NOMO-1 treated with DMSO at 0.1 percent for 48 hours (cell line): ENCODE measurements around the gene GLYATL3.

ENCODE experiments used
- DNase-seq: peaks from one replicate; lab custom pipeline; 2025; ENCODE audit not compliant: unreplicated experiment; lab: John Stamatoyannopoulos, UW

GLYATL3 gene

GRCh38 chr6:49513153-49513989, 13.6 kb downstream of the GLYATL3 start:
- no peak for DNase-seq

- no peak for DNase-seq
Measured at GRCh38 chr6:49514571-49515484, 15.1 kb downstream of the GLYATL3 start.

- no peak for DNase-seq
Measured at GRCh38 chr6:49515485-49516146, 15.9 kb downstream of the GLYATL3 start.

- no peak for DNase-seq
Measured at GRCh38 chr6:49516147-49516505, 16.4 kb downstream of the GLYATL3 start.

GRCh38 chr6:49517919-49518318, 18.2 kb downstream of the GLYATL3 start:
- DNase-seq: no peak

GRCh38 chr6:49519660-49520059, 19.9 kb downstream of the GLYATL3 start:
- DNase-seq: no peak

GRCh38 chr6:49522710-49523593, 23.2 kb downstream of the GLYATL3 start:
- DNase-seq: no peak

GRCh38 chr6:49523901-49524300, 24.2 kb downstream of the GLYATL3 start:
- no peak for DNase-seq

GRCh38 chr6:49524541-49524940, 24.8 kb downstream of the GLYATL3 start:
- no peak for DNase-seq

GRCh38 chr6:49526598-49526997, 26.9 kb downstream of the GLYATL3 start:
- no peak for DNase-seq

GRCh38 chr6:49527320-49527719, 27.6 kb downstream of the GLYATL3 start:
- no peak for DNase-seq

- no peak for DNase-seq
Measured at GRCh38 chr6:49528571-49528970, 28.8 kb downstream of the GLYATL3 start.

- no peak for DNase-seq
Measured at GRCh38 chr6:49530141-49530776, 30.5 kb downstream of the GLYATL3 start.

GRCh38 chr6:49531774-49532569, 32.2 kb downstream of the GLYATL3 start:
- DNase-seq: peak; percentile 73

GRCh38 chr6:49535795-49536194, 36.1 kb downstream of the GLYATL3 start:
- DNase-seq: no peak

GRCh38 chr6:49539102-49539501, 39.4 kb downstream of the GLYATL3 start:
- no peak for DNase-seq

GRCh38 chr6:49540614-49541013, 40.9 kb downstream of the GLYATL3 start:
- no peak for DNase-seq

GRCh38 chr6:49541210-49541724, 41.5 kb downstream of the GLYATL3 start:
- peak; percentile 54 for DNase-seq

- no peak for DNase-seq
Measured at GRCh38 chr6:49541936-49542335, 42.2 kb downstream of the GLYATL3 start.
